Eye (tissue), 1 donor: ENCODE data around the gene SLC34A1.

Experiments
- DNase-seq: peaks from one replicate; pipeline ENCODE4 v3.0.0-alpha.2; 2015

SLC34A1 gene

GRCh38 chr5:177447066-177447610 lies 62.9 kb downstream of the SLC34A1 start:
- DNase-seq, result peak; percentile 89

- DNase-seq, result peak; percentile 82
Measured at GRCh38 chr5:177447611-177448243, 63.5 kb downstream of the SLC34A1 start.
